ENCODE data around the gene MND1.

GRCh38 chr4:153364061-153364460, 19.6 kb downstream of the MND1 start:
- no peak for TF ChIP-seq EZH2 (IDR thresholded peaks at IDR 0.05; ENCODE audit: insufficient read depth, poor library complexity, severe bottlenecking)
- no peak for TF ChIP-seq EZH2phosphoT487 (IDR thresholded peaks at IDR 0.05; ENCODE audit: insufficient read depth, low read depth)
